ENCODE measurements around the gene CAVIN1.
"Not testable (repeated sequence)": the region's sequence is repeated elsewhere in the genome, so short reads cannot be mapped to it uniquely, and the experiment has no call there.

The CAVIN1 gene

GRCh38 chr17:42389135-42389417 is 34.0 kb downstream of the CAVIN1 start:
- no peak for DNase-seq
- in situ Hi-C loops (cut with MboI; ENCODE audit: low pct_unique_long_range_greater_than_20kb, low sequenced_read_pairs) = loop anchor here (10.0 kb wide), 1 partner anchor 54 kb away; no protein-coding TSS in a partner anchor

- in situ Hi-C loops (cut with MboI; ENCODE audit: low pct_unique_long_range_greater_than_20kb, low sequenced_read_pairs) = loop anchor here (10.0 kb wide), 1 partner anchor 54 kb away; no protein-coding TSS in a partner anchor
- DNase-seq = peak; percentile 100
Observed at GRCh38 chr17:42388381-42389134, 34.5 kb downstream of the CAVIN1 start, which contains the start of gene STAT3. TSS of gene STAT3 (minus strand) at chr17:42388442. CDS start at chr17:42348516, 39,926 bp downstream.

- peak; percentile 70 for DNase-seq
- in situ Hi-C loops (cut with MboI; ENCODE audit: low pct_unique_long_range_greater_than_20kb, low sequenced_read_pairs) = loop anchor here (10.0 kb wide), 1 partner anchor 53 kb away; no protein-coding TSS in a partner anchor
Observed at GRCh38 chr17:42387661-42388380, 35.2 kb downstream of the CAVIN1 start.

- in situ Hi-C loops (cut with MboI; ENCODE audit: low pct_unique_long_range_greater_than_20kb, low sequenced_read_pairs) = loop anchor here (10.0 kb wide), 1 partner anchor 52 kb away; no protein-coding TSS in a partner anchor
- DNase-seq = peak; percentile 61
Observed at GRCh38 chr17:42386777-42387657, 36.0 kb downstream of the CAVIN1 start.

DNA sequence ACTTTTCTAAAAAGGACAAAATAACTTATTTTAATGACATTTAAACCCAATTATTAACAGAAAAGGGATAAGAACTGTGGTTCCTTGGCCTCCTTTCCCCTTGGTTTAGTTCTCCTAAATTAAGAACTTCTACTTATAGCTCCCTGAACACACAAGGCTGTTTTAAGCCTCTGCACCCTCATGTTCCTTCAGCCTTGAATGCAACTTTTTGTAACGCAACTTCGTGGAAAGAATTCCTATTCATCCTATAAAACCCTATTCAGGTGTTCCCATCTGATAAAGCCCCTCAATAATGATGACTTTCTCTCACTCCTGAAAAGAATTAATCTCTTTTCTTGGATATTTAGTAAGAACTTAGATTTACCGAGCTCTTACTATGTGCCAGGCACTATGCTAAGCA is 41.2 kb downstream of the CAVIN1 start:
- DNase-seq = no peak
- in situ Hi-C loops (cut with MboI; ENCODE audit: low pct_unique_long_range_greater_than_20kb, low sequenced_read_pairs) = loop anchor here (10.0 kb wide), 1 partner anchor 47 kb away; no protein-coding TSS in a partner anchor

DNA sequence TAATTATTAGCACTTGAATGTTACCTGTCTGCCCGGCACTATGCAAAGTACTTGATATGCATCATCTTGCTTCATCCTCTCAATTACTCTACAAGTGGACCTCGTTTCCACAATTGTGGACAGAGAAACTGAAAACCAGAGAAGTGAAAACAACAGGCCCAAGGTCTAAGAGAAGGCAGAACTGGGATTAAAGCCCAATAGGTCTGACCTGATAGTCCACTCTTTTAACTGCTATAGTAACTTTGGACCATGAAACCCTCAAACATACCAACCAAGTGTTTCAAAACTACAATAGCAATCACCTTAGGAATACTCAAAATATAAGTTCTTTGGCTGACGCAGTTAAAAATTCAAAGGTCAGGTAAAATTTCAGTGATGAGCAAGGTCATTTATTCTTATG is 42.1 kb downstream of the CAVIN1 start:
- in situ Hi-C loops (cut with MboI; ENCODE audit: low pct_unique_long_range_greater_than_20kb, low sequenced_read_pairs) = loop anchor here (10.0 kb wide), 1 partner anchor 46 kb away; no protein-coding TSS in a partner anchor
- no peak for DNase-seq

DNA sequence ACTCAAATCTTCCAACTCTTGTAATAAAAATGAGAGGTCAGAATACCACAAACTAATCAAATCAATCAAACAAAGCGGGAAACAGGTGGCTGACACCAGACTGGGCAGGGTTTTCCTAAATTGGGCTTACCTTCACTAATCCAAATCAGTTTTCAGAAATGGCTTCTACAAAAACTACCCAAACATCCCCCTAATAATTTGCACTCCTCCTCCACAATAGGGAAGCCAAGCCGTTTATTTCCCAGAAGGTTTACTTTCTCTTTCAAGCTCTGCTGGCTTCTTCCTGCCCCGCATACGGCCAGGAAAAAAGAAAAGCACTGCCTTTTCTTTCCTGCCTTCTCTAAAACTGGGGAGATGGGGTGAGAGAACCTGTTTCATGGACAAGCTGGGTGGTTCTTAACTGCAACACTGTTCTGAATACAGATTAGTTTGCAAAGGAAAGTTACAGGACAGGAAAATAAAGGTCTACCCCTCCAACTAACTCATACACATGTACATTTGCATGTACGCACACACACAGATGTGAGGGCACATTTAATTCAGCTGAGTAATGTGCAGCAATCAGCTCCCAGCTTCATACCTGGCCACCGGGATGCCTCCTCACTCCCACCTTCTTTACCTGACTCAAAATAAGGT is 44.0 kb downstream of the CAVIN1 start:
- in situ Hi-C loops (cut with MboI; ENCODE audit: low pct_unique_long_range_greater_than_20kb, low sequenced_read_pairs) = no loop called here
- peak; percentile 54 for DNase-seq

DNA sequence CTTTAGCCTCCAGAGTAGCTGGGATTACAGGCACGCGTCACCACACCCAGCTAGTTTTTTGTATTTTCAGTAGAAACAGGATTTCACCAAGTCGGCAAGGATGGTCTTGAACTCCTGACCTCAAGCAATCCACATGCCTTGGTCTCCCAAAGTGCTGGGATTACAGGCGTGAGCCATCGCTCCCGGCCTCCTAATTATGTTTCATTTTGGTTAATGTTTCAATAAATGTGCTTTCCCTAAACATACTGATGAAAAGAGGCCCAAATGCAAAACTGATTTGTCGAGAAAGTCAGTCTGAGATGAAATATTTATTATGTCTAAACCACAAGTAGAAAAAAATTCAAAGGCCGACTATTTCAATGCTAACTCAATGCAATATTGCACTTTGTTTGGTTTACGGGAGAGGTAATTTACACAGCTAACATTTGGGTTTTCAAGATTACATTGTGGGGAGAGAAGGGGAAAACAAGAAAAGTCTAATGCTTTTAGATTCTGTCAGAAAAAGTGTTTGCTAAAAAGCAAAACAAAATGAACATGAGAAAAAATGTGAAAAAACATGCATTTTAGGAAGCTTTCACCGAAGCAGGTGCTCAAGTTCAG is 44.6 kb downstream of the CAVIN1 start:
- DNase-seq = no peak
- in situ Hi-C loops (cut with MboI; ENCODE audit: low pct_unique_long_range_greater_than_20kb, low sequenced_read_pairs) = no loop called here

DNA sequence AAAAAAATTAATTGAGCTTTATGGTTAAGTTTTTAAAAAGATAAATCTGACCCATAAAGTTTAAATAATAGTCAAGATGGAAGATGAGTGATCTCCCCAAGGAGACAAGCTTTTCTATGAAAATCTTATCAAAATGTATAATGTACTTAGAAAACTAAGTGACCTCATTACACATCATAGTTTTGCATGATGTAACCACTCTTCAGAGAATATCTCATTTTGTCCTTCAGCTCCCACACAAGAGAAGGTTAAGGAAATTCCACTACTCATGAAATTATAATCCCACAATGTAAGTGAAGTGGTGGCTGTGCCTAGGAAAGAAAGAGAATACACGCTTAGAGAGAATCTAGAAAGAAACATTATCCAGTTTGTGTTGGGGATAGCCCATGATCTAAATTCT is 49.2 kb downstream of the CAVIN1 start:
- in situ Hi-C loops (cut with MboI; ENCODE audit: low pct_unique_long_range_greater_than_20kb, low sequenced_read_pairs) = no loop called here

GRCh38 chr17:42372142-42372541 is 50.9 kb downstream of the CAVIN1 start:
- DNase-seq = no peak
- in situ Hi-C loops (cut with MboI; ENCODE audit: low pct_unique_long_range_greater_than_20kb, low sequenced_read_pairs) = no loop called here

More for the DNA sequence above, 49.2 kb downstream of the CAVIN1 start:
- no peak for DNase-seq

DNA sequence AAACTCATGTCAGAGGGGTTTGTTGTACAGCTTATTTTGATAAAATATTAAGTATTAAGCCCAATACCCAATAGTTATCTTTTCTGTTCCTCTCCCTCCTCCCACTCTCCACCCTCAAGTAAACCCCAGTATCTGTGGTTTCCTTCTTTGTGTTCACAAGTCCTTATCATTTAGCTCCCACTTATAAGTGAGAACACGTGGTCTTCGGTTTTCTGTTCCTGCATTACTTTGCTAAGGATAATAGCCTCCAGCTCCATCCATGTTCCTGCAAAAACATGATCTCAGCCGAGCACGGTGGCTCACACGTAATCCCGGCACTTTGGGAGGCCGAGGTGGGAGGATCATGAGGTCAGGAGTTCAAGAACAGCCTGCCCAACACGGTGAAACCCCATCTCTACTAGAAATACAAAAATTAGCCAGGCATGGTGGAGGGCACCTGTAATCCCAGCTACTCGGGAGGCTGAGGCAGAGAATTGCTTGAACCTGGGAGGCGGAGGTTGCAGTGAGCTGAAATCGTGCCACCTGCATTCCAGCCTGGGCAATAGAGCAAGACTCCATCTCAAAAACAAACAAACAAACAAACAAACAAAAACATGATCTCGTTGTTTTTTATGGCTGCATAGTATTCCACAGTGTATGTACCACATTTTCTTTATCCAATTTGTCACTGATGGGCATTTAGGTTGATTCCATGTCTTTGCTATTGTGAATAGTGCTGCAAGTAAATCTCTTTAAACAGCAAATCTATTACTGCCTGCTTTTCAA is 54.1 kb downstream of the CAVIN1 start:
- in situ Hi-C loops (cut with MboI; ENCODE audit: low pct_unique_long_range_greater_than_20kb, low sequenced_read_pairs); DNase-seq: not testable (repeated sequence)

GRCh38 chr17:42368310-42368709 is 54.7 kb downstream of the CAVIN1 start:
- DNase-seq; in situ Hi-C loops (cut with MboI; ENCODE audit: low pct_unique_long_range_greater_than_20kb, low sequenced_read_pairs): not testable (repeated sequence)

DNA sequence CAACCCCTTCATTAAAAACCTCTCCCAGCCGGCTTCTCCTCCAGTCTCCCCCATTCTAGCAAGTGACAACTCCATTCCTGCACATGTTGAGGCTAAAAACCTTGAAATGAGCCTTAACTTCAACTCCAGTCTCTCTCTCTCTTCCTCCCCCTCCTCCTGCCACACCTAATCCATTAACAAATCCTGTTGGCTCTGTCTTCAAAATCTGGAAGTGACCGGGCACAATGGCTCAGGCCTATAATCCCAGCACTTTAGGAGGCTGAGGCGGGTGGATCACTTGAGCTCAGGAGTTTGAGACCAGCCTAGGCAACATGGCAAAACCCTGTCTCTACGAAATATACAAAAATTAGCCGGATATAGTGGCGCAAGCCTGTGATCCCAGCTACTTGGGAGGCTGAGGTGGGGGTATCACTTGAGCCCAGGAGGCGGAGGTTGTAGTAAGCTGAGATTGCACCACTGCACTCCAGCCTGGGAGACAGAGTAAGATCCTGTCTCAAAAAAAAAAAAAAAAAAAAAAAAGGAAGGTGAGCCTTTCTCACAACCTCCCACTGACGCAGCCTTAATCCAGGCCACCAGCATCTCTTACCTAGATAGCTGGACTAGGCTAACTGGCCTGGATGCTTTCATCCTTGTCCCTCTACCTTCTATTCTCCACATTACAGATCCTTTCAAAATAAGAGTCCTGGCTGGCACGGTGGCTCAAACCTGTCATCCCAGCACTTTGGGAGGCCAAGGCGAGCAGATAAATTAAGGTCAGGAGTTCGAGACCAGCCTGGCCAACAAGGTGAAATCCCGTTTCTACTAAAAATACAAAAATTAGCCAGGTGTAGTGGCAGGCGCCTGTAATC is 56.7 kb downstream of the CAVIN1 start:
- in situ Hi-C loops (cut with MboI; ENCODE audit: low pct_unique_long_range_greater_than_20kb, low sequenced_read_pairs); DNase-seq: not testable (repeated sequence)

DNA sequence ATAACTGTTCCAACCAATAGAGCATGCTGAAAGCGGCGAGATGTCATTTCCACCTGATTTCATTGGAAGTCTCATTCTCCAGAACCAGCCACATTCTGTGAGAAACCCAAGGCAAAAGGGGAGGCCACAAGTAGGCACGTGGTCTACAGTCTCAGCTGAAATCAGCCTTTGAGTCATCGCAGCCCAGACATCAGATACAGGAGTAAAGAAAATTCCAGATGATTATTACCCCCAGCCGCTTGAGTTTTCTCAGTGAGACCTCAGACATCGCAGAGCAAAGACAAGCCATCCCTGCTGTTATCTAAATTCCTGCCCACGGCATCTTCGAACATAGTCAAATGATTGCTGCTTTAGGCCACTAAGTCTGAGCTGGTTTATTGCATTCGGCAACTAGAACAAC is 57.9 kb downstream of the CAVIN1 start:
- no peak for DNase-seq
- in situ Hi-C loops (cut with MboI; ENCODE audit: low pct_unique_long_range_greater_than_20kb, low sequenced_read_pairs) = no loop called here

DNA sequence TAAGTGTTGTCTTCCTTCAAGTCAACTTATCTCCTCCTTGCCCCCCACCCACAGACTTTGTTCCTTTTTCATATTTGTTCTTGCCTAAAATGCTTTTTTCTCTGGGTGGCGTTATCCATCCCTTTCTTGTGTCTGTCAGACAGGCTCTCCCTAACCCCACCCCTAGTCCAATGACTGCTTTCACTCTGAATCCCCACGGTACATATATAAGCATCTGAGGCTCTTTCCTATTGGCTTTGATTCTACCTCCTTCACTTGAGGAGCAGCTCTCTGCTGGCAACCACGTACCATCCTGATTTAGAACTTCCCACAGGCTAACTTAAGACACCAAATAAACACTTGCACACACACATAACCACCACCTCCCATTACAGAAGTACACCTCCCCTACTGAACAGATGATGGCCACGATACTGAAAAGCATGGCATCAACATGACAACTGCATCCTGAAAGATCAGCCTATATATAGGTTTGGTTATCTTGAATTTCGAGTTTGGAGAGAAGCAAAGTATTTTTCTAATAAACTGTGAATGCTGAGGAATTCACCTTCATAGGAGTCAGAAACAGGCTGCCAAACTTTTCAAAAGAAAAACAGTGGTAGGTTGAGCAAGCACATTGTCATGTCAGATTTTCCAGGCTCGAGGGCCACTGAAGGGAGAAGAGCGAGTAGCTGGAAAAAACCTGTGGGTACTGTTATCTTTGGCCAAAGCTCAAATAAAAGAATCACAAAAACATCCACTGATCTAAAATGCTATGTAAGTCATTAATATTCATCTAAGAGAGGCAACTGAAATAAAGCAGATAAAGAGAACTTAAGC is 59.1 kb downstream of the CAVIN1 start:
- in situ Hi-C loops (cut with MboI; ENCODE audit: low pct_unique_long_range_greater_than_20kb, low sequenced_read_pairs) = no loop called here
- no peak for DNase-seq

DNA sequence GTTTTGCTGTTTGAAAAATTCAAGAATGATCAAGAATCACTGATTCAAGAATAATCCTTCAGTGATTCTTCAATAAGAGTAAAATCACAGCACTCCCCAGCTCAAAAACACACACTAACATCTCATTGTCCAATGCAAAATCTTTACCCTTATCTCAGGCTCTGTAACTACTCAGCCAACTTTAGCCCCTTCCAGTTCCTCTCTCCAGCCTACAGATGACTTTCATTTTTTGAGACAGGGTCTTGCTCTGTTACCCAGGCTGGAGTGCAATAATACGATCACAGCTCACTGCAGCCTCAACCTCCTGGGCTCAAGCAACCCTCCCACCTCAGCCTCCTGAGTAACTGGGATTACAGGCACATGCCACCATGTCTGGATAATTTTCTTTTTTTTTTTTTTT is 59.8 kb downstream of the CAVIN1 start:
- in situ Hi-C loops (cut with MboI; ENCODE audit: low pct_unique_long_range_greater_than_20kb, low sequenced_read_pairs) = no loop called here
- DNase-seq = no peak

All from KBM-7 (cell line).